Erythroblast (primary cell): ENCODE data around the gene CFAP119.

Source experiments
- GATA1 ChIP-seq: IDR thresholded peaks from 2 replicates; pipeline ENCODE4 v1.6.1; 2011; ENCODE audit warnings: low read depth, mild to moderate bottlenecking, control low read depth, low read length, moderate library complexity
- POLR2A ChIP-seq: IDR thresholded peaks from 2 replicates; pipeline ENCODE4 v1.6.1; 2011; ENCODE audit warnings: mild to moderate bottlenecking, low read length

GRCh38 chr16:30747331-30747730 is 14.5 kb downstream of the CFAP119 start:
- TF ChIP-seq POLR2A (no peak), GATA1 (no peak)
